NOMO-1 treated with DMSO at 0.1 percent for 48 hours (cell line): Measurements from ENCODE around the gene STK4.

Experiments
- DNase-seq: peaks from one replicate; lab custom pipeline; 2025; ENCODE audit not compliant: unreplicated experiment; lab: John Stamatoyannopoulos, UW

Gene STK4

GRCh38 chr20:45109634-45110033 is 143.3 kb downstream of the STK4 start:
- no peak for DNase-seq

- no peak for DNase-seq
Measured at GRCh38 chr20:45110301-45110700, 144.0 kb downstream of the STK4 start.

- no peak for DNase-seq
Measured at GRCh38 chr20:45111285-45111684, 145.0 kb downstream of the STK4 start.

- DNase-seq, result no peak
Measured at GRCh38 chr20:45111799-45112471, 145.6 kb downstream of the STK4 start.

- no peak for DNase-seq
Measured at GRCh38 chr20:45112754-45113153, 146.4 kb downstream of the STK4 start.

GRCh38 chr20:45113865-45114264 is 147.6 kb downstream of the STK4 start:
- DNase-seq, result no peak

- no peak for DNase-seq
Measured at GRCh38 chr20:45114465-45115385, 148.4 kb downstream of the STK4 start, which contains the start of gene WFDC5. Gene WFDC5, minus strand, starts transcription at chr20:45115174. Its CDS starts 91 bp downstream, at chr20:45115083.

GRCh38 chr20:45115386-45115774 is 149.1 kb downstream of the STK4 start:
- no peak for DNase-seq

- DNase-seq, result no peak
Measured at GRCh38 chr20:45115829-45116228, 149.5 kb downstream of the STK4 start.

GRCh38 chr20:45117581-45117980 is 151.3 kb downstream of the STK4 start:
- no peak for DNase-seq

GRCh38 chr20:45118028-45118427 is 151.7 kb downstream of the STK4 start:
- no peak for DNase-seq

- DNase-seq, result no peak
Measured at GRCh38 chr20:45119556-45120266, 153.4 kb downstream of the STK4 start.

- no peak for DNase-seq
Measured at GRCh38 chr20:45121388-45121787, 155.1 kb downstream of the STK4 start.

- DNase-seq, result no peak
Measured at GRCh38 chr20:45124365-45124764, 158.1 kb downstream of the STK4 start, which contains the start of gene WFDC12. Gene WFDC12, minus strand, starts transcription at chr20:45124465. Its CDS starts 18 bp downstream, at chr20:45124447.

- DNase-seq, result no peak
Measured at GRCh38 chr20:45128099-45128498, 161.8 kb downstream of the STK4 start.
